Thymus (tissue), 14 donors: Measurements from ENCODE around the gene CLEC2L. TPM values are rescaled to one million over a fixed set of nuclear protein-coding genes. Genes with fewer than 3 reads are reported as not detected.
A peak's percentile ranks its signal among the peaks of the same experiment; 100 is the strongest.

Experiments
- DNase-seq, 9 donors: peaks; one replicate each; pipeline ENCODE4 v3.0.0-alpha.2; 2013; ENCODE audit warnings: low spot score in 9 of 9, low read depth in 6 of 9, missing footprints in 1 of 9
- H3K27ac ChIP-seq, 2 donors: one replicate each; pipeline ENCODE4 v1.5.1; 2013; ENCODE audit warnings: control low read depth in 1 of 2, low read depth in 1 of 2, low read length in 1 of 2, mild to moderate bottlenecking in 1 of 2, moderate library complexity in 1 of 2
- H3K27me3 ChIP-seq, 2 donors: one replicate each; pipeline ENCODE4 v1.5.1; 2013; ENCODE audit warnings: low read length in 1 of 2; ENCODE audit not compliant: control insufficient read depth in 2 of 2, insufficient read depth in 1 of 2
- H3K36me3 ChIP-seq, 2 donors: one replicate each; pipeline ENCODE4 v1.5.1; 2013; ENCODE audit warnings: low read length in 1 of 2, mild to moderate bottlenecking in 1 of 2, moderate library complexity in 1 of 2; ENCODE audit not compliant: control insufficient read depth in 2 of 2, insufficient read depth in 2 of 2
- H3K4me1 ChIP-seq, 2 donors: one replicate each; pipeline ENCODE4 v1.5.1; 2013; ENCODE audit warnings: low read length in 2 of 2; ENCODE audit not compliant: control insufficient read depth in 2 of 2, insufficient read depth in 2 of 2
- H3K4me3 ChIP-seq, 2 donors: one replicate each; pipeline ENCODE4 v1.5.1; 2013; ENCODE audit warnings: low read length in 2 of 2, control low read depth in 1 of 2, mild to moderate bottlenecking in 1 of 2
- H3K9me3 ChIP-seq, 2 donors: one replicate each; pipeline ENCODE4 v1.5.1; 2013; ENCODE audit warnings: low read length in 1 of 2, mild to moderate bottlenecking in 1 of 2; ENCODE audit not compliant: control insufficient read depth in 2 of 2, insufficient read depth in 1 of 2
- WGBS: extraction: QIAGEN DNeasy Blood & Tissue Kit; methylation state at CpG from one replicate; pipeline ENCODE4 v1.1.7; 2013; 5-methylcytosine and 5-hydroxymethylcytosine counted together
- long read RNA-seq, 10 donors: transcript quantifications; one replicate each; lab custom pipeline, GENCODE V29; 2026
- polyA plus RNA-seq: library from polyadenylated mRNA; stranded (reverse); fragments of 200-250 nt; gene quantifications from one replicate; pipeline ENCODE4 v1.2.3, GENCODE V29; 2013
- total RNA-seq: library from RNA; stranded (reverse); fragments of 120-200 nt; gene quantifications from one replicate; pipeline ENCODE4 v1.2.4, GENCODE V29; 2013
- donor health status: healthy.

Gene CLEC2L
- total RNA-seq (2.6 TPM), polyA plus RNA-seq (0.41 TPM)
- long read RNA-seq, donor 1 = 0 reads
- long read RNA-seq, donor 2 = 0 reads
- long read RNA-seq, donor 3, partial matches to known transcripts = 0 of 6 reads
- long read RNA-seq, donor 3, other reads (novel, unspliced or antisense) = 0 of 6 reads
- long read RNA-seq, donor 4, partial matches to known transcripts = 0 of 1 reads
- long read RNA-seq, donor 4, other reads (novel, unspliced or antisense) = 0 of 1 reads
- long read RNA-seq, donor 5 = 0 reads
- long read RNA-seq, donor 6, partial matches to known transcripts = 0 of 5 reads
- long read RNA-seq, donor 6, other reads (novel, unspliced or antisense) = 0 of 5 reads
- long read RNA-seq, donor 7 = 0 reads
- long read RNA-seq, donor 8 = 0 reads
- long read RNA-seq, donor 9 = 0 reads
- long read RNA-seq, donor 10, partial matches to known transcripts = 0 of 1 reads
- long read RNA-seq, donor 10, other reads (novel, unspliced or antisense) = 0 of 1 reads

DNA sequence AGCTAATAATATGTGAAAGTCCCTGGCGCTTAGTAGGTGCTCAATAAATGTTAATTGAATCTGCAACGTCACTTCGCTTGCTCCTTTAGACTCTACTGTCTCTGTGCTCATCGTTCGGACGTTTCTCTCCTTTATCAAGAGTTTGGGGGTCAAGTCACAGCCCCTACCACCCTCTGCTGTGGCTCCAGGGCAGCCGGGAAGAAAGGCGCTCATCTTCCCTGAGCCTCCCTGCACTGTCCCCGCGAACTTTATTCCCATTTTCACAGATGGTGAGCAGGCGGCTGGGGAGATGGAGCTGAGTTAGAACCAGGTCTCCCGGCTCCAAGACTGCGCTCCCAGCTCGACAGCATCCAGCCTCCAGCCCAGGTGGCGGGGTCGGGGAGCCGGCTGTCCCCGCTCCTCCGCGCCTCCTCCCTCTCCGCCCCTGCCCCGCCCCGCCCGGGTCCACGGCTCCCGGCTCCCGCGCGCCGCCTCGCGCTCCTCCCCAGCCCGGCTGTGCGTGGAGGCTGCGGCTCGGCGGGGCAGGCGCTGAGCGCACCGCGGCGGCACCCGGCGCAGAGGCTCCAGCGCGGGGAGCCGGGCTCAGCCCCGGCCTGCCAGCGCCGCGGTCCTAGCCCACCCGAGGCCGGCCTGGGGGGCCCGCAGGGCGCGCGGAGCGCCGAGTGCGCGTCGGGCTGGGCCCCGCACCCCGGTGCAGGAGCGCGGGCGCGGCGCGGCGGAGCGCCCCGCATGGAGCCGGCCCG, at the start of gene CLEC2L:
CLEC2L (plus strand) TSS at position 487 of the 743 bp plus-strand sequence; CDS start at position 730, 243 bp downstream.
- no peak within 1 kb of the TSS for H3K27ac ChIP-seq
- 3% methylated on average over 75 of the region's 75 CpGs for whole genome bisulfite sequencing
- H3K4me1 ChIP-seq = peaks cover 0 to 2% of the 10 kb centered on the region in 2 donors
- no peaks in the 10 kb centered on the region for H3K36me3 ChIP-seq
- H3K27me3 ChIP-seq = peaks cover 29 to 51% of the 10 kb centered on the region in 2 donors
- peaks cover 0 to 4% of the 10 kb centered on the region in 2 donors for H3K9me3 ChIP-seq
- peak within 1 kb of the TSS in 1 of 2 donors; percentile 35 for H3K4me3 ChIP-seq
- DNase-seq = no peak

DNA sequence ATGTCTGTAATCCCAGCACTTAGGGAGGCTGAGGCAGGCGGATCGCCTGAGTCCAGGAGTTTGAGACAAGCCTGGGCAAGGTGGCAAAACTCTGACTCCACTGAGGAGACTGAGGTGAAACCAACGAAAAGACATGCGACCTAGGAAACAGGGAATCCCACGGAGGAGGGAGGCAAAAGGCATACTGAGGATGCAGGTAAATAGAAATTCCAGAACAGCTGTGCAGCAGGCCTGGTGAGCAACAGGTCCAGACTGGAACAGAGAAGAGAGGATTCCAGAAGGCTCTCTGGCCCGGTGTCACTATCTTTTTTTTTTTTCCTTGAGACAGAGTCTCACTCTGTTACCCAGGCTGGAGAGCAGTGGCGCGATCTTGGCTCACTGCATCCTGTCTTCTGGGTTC, 47.3 kb upstream of the CLEC2L start:
- H3K4me3 ChIP-seq = no peak overlapping the region
- no peaks in the 10 kb centered on the region for H3K36me3 ChIP-seq
- H3K27ac ChIP-seq = no peak overlapping the region
- WGBS = 94% methylated on average over 8 of the region's 8 CpGs
- DNase-seq = no peak
- H3K4me1 ChIP-seq = no peaks in the 10 kb centered on the region
- H3K27me3 ChIP-seq = peaks cover 0 to 12% of the 10 kb centered on the region in 2 donors
- H3K9me3 ChIP-seq = peaks cover 0 to 8% of the 10 kb centered on the region in 2 donors

DNA sequence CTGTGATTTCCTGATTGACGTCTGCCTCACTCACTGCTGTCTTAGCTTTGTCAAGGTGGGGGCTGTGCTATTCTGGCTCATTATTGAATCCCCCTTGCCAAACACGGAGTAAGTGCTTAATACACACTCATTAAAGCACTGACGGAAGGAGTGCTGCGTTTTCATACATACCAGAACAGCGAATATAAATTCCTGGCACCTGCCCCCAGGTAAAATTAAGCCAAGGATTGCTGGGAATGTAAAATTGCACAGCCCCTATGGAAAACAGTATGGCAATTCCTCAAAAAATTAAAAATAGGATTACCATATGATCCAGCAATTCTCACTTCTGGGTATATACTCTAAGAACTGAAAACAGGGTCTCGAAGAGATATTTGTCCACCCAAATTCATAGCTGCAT, 46.6 kb upstream of the CLEC2L start:
- WGBS = 96% methylated on average over 6 of the region's 6 CpGs
- no peaks in the 10 kb centered on the region for H3K4me1 ChIP-seq
- no peaks in the 10 kb centered on the region for H3K36me3 ChIP-seq
- no peak overlapping the region for H3K4me3 ChIP-seq
- no peak overlapping the region for H3K27ac ChIP-seq
- no peak for DNase-seq
- H3K9me3 ChIP-seq = peaks cover 0 to 8% of the 10 kb centered on the region in 2 donors
- peaks cover 2 to 20% of the 10 kb centered on the region in 2 donors for H3K27me3 ChIP-seq

DNA sequence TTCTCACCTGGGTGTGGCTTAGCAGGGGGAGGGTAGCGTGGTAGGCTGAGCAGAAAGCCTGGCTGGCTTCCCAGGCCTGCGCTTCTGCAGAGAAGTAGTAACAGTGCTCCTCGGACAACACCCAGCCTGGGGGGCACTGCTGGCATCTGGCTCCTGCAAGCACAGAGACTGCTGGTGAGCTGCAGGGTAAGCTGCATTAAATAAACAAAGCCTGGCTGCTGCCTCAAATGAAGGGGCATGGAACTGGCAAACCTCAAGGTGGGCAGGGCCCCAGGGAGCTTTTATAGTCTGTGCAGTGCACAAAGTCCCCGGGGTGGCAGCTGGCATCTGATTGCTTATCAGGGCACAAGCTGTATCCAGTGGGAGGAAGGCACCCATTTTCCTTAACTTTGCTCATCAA, 43.9 kb upstream of the CLEC2L start:
- no peak overlapping the region for H3K4me3 ChIP-seq
- WGBS = 91% methylated on average over 4 of the region's 4 CpGs
- DNase-seq = no peak
- peaks cover 0 to 8% of the 10 kb centered on the region in 2 donors for H3K9me3 ChIP-seq
- peaks cover 23 to 47% of the 10 kb centered on the region in 2 donors for H3K27me3 ChIP-seq
- no peaks in the 10 kb centered on the region for H3K36me3 ChIP-seq
- H3K27ac ChIP-seq = no peak overlapping the region
- H3K4me1 ChIP-seq = peaks cover 11 to 12% of the 10 kb centered on the region in 2 donors

DNA sequence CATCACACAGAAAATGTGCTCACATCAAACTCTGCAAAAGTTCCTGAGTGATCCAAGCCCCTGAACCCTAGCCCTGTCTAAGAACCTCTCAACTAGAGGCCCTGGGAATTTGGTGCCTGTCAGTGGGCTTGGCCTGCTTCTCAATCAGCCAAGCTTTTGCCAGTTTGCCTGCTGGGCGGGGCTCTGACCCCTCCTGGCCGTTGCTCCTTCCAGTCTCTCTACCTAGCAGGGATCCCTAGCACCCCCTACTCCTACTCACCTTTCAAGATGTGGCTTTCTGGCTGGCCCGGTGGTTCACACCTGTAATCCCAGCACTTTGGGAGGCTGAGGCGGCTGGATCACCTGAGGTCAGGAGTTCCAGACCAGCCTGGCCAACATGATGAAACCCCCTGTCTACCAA, 42.1 kb upstream of the CLEC2L start:
- DNase-seq = no peak
- Histone ChIP-seq H3K4me3 (no peak overlapping the region), H3K9me3 (peaks cover 0 to 4% of the 10 kb centered on the region in 2 donors), H3K36me3 (no peaks in the 10 kb centered on the region), H3K27ac (no peak overlapping the region), H3K4me1 (peaks cover 11 to 12% of the 10 kb centered on the region in 2 donors), H3K27me3 (peaks cover 23 to 54% of the 10 kb centered on the region in 2 donors)
- WGBS = 93% methylated on average over 4 of the region's 4 CpGs

DNA sequence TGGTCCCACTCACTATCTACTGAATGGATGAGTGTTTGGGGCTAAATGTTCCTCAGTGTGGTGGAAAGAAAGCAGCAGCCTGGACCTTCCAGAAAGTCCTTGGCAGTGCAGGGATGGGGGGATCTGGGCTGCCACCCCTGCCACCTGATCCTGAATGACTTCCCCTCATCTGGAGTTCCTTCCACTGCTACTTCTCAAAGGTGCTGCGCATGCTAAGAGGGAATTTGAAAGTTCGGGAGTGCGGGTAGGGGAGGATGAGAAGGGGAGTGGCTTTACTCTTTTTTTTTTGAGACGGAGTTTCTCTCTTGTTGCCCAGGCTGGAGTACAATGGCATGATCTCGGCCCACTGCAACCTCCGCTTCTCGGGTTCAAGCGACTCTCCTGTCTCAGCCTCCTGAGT, 41.4 kb upstream of the CLEC2L start:
- no peak overlapping the region for H3K4me3 ChIP-seq
- peaks cover 23 to 58% of the 10 kb centered on the region in 2 donors for H3K27me3 ChIP-seq
- 84% methylated on average over 8 of the region's 8 CpGs for WGBS

DNA sequence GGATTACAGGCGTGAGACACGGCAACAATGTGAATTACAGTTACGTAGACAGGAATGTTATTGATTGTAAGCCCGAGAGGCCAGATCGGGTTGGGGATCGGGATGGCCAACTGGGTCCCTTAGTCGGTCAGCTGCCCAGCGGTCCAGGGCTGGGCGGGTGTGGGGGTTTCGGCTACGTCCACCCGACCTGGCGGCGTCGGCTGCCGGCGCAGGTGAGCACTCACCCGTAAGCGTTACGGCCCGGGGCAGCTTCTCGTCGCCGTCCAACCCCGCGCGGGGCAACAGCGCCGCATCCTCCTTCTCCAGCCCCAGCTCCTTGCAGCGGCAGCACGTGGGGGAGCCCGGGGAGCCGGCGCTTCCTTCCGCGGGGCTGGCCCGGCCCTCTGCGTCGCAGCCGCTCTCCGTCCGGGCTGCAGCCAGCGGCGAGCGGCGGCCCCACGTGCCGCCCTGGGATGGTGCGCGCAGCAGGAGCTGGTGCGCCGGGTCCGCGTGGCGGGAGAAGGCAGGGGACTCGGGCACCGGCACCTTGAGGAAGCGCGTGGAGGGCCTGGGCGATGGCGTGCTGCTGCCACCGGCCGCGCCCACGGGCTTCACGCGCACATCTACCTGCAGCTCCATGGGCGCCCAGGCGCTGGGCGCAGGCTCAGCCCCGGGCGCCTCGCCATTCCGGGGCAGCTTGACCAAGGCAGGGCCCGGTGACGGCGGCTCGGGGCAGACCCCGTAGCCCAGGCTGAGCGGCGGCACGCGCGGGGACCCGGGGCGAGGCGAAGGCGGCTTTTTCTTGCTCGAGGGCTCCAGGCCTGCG, 40.6 kb upstream of the CLEC2L start:
- peaks cover 23 to 58% of the 10 kb centered on the region in 2 donors for H3K27me3 ChIP-seq
- WGBS = 7% methylated on average over 90 of the region's 90 CpGs

More for the DNA sequence above, 41.4 kb upstream of the CLEC2L start:
- Histone ChIP-seq H3K36me3 (no peaks in the 10 kb centered on the region), H3K4me1 (peaks cover 11 to 12% of the 10 kb centered on the region in 2 donors), H3K9me3 (peaks cover 0 to 4% of the 10 kb centered on the region in 2 donors), H3K27ac (no peak overlapping the region)
- DNase-seq = no peak

DNA sequence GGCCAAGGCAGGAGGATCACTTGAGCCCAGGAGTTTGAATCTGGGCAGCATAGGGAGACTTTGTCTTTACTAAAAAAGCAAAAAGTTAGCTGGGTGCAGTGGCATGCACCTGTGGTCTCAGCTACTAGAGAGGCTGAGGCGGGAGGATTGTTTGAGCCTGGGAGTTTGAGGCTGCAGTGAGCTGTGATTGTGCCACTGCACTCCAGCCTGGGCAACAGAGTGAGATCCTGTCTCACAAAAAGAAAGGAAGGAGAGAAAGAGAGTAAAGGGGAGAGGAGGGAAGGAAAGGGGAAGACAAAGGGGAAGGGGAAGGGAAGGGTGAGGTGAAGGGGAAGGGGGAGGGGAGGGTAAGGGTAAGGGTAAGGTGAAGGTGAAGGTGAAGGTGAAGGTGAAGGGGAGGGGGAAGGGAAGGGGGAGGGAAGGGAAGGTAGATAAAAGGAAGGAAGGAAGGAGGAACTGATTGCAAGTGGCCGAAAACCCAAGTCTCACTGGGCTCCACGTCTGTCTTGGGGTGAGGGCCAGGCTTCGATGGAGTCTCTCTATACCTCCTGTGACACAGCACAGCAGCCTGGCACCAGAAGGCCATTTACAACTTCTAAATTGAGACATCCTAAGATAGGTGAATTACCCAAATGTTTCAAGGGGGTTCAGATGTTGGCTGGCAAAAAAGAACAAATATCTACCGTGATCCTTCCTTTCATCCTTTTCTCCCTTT, 36.0 kb upstream of the CLEC2L start:
- Histone ChIP-seq H3K4me1 (peaks cover 11 to 12% of the 10 kb centered on the region in 2 donors), H3K27me3 (peaks cover 15 to 36% of the 10 kb centered on the region in 2 donors), H3K27ac (no peak overlapping the region), H3K36me3 (no peaks in the 10 kb centered on the region), H3K9me3 (peaks cover 0 to 3% of the 10 kb centered on the region in 2 donors), H3K4me3 (no peak overlapping the region)
- DNase-seq = no peak
- 90% methylated on average over 5 of the region's 5 CpGs for WGBS

More for the DNA sequence above, 40.6 kb upstream of the CLEC2L start:
- peaks cover 0 to 4% of the 10 kb centered on the region in 2 donors for H3K9me3 ChIP-seq
- no peak overlapping the region for H3K27ac ChIP-seq
- H3K4me1 ChIP-seq = peaks cover 11 to 12% of the 10 kb centered on the region in 2 donors
- H3K4me3 ChIP-seq = peak overlapping the region; percentile 16 to 45
- peak in 2 of 9 donors; percentile 8 to 18 for DNase-seq
- no peaks in the 10 kb centered on the region for H3K36me3 ChIP-seq
